Thoracic aorta (tissue), 2 donors: ENCODE results near the gene STK38L. TPM values are rescaled to one million over a fixed set of nuclear protein-coding genes. Genes with fewer than 3 reads are reported as not detected.

ENCODE experiments used
- ATAC-seq: fragments of 150-250 bp; one replicate; pipeline ENCODE4 v1.8.0; 2017; ENCODE audit warnings: low read depth; ENCODE audit not compliant: insufficient number of reproducible peaks, low FRiP score
- DNase-seq: peaks from one replicate; pipeline ENCODE4 v3.0.0-alpha.2; 2020; ENCODE audit warnings: low spot score
- H3K27ac ChIP-seq, 2 donors: fragments of 200-600 bp; sonication (generic); 1 replicate in 1 of 2; 2 replicates in 1 of 2; pipeline ENCODE4 v1.5.1; 2016; ENCODE audit warnings: mild to moderate bottlenecking in 2 of 2, moderate library complexity in 2 of 2
- H3K27me3 ChIP-seq: fragments of 200-600 bp; sonication (generic); replicated peaks from 2 replicates; pipeline ENCODE4 v1.6.0; 2016; ENCODE audit warnings: mild to moderate bottlenecking; ENCODE audit not compliant: insufficient read depth
- H3K36me3 ChIP-seq: fragments of 200-600 bp; sonication (generic); one replicate; pipeline ENCODE4 v1.5.1; 2016
- H3K4me1 ChIP-seq, 2 donors: fragments of 200-600 bp; sonication (generic); 1 replicate in 1 of 2; 2 replicates in 1 of 2; pipeline versions ENCODE4 v1.5.1 to v1.6.0; 2016; ENCODE audit warnings: low read depth in 2 of 2, mild to moderate bottlenecking in 1 of 2; ENCODE audit not compliant: control insufficient read depth in 1 of 2
- H3K4me3 ChIP-seq: fragments of 200-600 bp; sonication (generic); 2 replicates; pipeline ENCODE4 v1.5.1; 2016; ENCODE audit warnings: mild to moderate bottlenecking
- H3K9me3 ChIP-seq: fragments of 200-600 bp; sonication (generic); 2 replicates; pipeline ENCODE4 v1.5.1; 2016
- CTCF ChIP-seq: fragments of 200-600 bp; sonication (generic); IDR thresholded peaks from one replicate; pipeline ENCODE4 v1.5.1; 2019; ENCODE audit warnings: antibody characterized with exemption
- total RNA-seq, 2 donors: library from RNA; depleted of rRNA; stranded (reverse); fragments of >200 nt; gene quantifications; one replicate each; pipeline versions ENCODE4 v1.1.0 to v1.2.3, GENCODE V29; 2016

Gene STK38L
- total RNA-seq, 2 donors from 2014 or later = 216 to 227 TPM

- H3K27me3 ChIP-seq = no peaks in the 10 kb centered on the region
- H3K9me3 ChIP-seq = no peaks in the 10 kb centered on the region
- DNase-seq (no peak), ATAC-seq (no peak)
- H3K4me3 ChIP-seq = peak overlapping the region; percentile 5
- no peak for TF ChIP-seq CTCF
- no peaks in the 10 kb centered on the region for H3K36me3 ChIP-seq
- H3K27ac ChIP-seq = peak overlapping the region; percentile 54 to 56
- peaks cover 56 to 72% of the 10 kb centered on the region in 2 donors for H3K4me1 ChIP-seq
These were observed 28.4 kb downstream of the STK38L start for GRCh38 chr12:27272373-27273028.

GRCh38 chr12:27273114-27273513 is 29.0 kb downstream of the STK38L start:
- ATAC-seq = no peak
- Histone ChIP-seq H3K9me3 (no peaks in the 10 kb centered on the region), H3K27ac (peak overlapping the region; percentile 54 to 56), H3K4me3 (no peak overlapping the region), H3K27me3 (no peaks in the 10 kb centered on the region), H3K36me3 (no peaks in the 10 kb centered on the region), H3K4me1 (peaks cover 63 to 77% of the 10 kb centered on the region in 2 donors)
- no peak for TF ChIP-seq CTCF
- no peak for DNase-seq

- no peaks in the 10 kb centered on the region for H3K36me3 ChIP-seq
- TF ChIP-seq CTCF = no peak
- ATAC-seq = no peak
- H3K27me3 ChIP-seq = no peaks in the 10 kb centered on the region
- peak overlapping the region; percentile 36 to 87 for H3K27ac ChIP-seq
- H3K9me3 ChIP-seq = no peaks in the 10 kb centered on the region
- H3K4me1 ChIP-seq = peaks cover 76 to 91% of the 10 kb centered on the region in 2 donors
- no peak overlapping the region for H3K4me3 ChIP-seq
- no peak for DNase-seq
These were observed 30.6 kb downstream of the STK38L start for GRCh38 chr12:27274706-27275105.

GRCh38 chr12:27276275-27276674 is 32.2 kb downstream of the STK38L start:
- H3K27ac ChIP-seq = peak overlapping the region in 1 of 2 donors; percentile 87
- H3K4me1 ChIP-seq = peaks cover 76 to 94% of the 10 kb centered on the region in 2 donors
- no peak for DNase-seq
- TF ChIP-seq CTCF = no peak
- no peaks in the 10 kb centered on the region for H3K27me3 ChIP-seq
- no peak overlapping the region for H3K4me3 ChIP-seq
- ATAC-seq = no peak
- no peaks in the 10 kb centered on the region for H3K9me3 ChIP-seq
- H3K36me3 ChIP-seq = no peaks in the 10 kb centered on the region

GRCh38 chr12:27277846-27278260 is 33.8 kb downstream of the STK38L start:
- no peaks in the 10 kb centered on the region for H3K9me3 ChIP-seq
- no peaks in the 10 kb centered on the region for H3K36me3 ChIP-seq
- H3K27me3 ChIP-seq = no peaks in the 10 kb centered on the region
- peak overlapping the region; percentile 67 to 87 for H3K27ac ChIP-seq
- DNase-seq = peak; percentile 60
- H3K4me1 ChIP-seq = peaks cover 77 to 94% of the 10 kb centered on the region in 2 donors
- ATAC-seq = peak; percentile 61
- peak overlapping the region; percentile 44 for H3K4me3 ChIP-seq
- TF ChIP-seq CTCF = no peak
